ENCODE data around the gene FOXO3B.
"Not testable (repeated sequence)": the region's sequence is repeated elsewhere in the genome, so short reads cannot be mapped to it uniquely, and the experiment has no call there.

The FOXO3B gene

DNA sequence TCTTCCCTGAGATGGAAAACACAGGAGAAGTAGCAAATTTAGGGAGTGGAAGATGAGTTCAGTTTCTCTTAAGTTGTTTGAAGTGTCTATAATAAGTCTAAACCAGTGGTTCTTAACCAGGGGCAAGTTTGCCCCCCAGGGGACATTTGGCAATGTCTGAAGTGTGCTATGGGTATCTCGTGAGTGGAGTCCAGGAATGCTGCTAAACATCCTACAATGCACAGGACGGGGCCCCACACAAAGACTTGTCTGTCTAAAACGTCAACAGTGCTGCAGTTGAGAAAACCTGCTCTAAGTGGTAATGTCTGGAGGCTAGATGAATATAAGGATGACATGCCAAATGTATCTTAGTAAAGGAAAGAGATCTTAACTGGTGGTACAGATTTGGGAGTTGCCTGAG lies 23.8 kb upstream of the FOXO3B start:
- not testable (repeated sequence) for H3K18ac ChIP-seq (ENCODE audit: low read length); H2BK5ac ChIP-seq (ENCODE audit: low read length); H2BK15ac ChIP-seq (ENCODE audit: low read length); H2BK12ac ChIP-seq (ENCODE audit: low read length); H3K27me3 ChIP-seq (ENCODE audit: control insufficient read depth in 3 of 3, insufficient read depth in 3 of 3, low read depth in 1 of 3, low read length in 3 of 3); H3K14ac ChIP-seq (ENCODE audit: low read length); H3K23ac ChIP-seq (ENCODE audit: low read depth, low read length, poor library complexity); H4K8ac ChIP-seq (ENCODE audit: low read depth, low read length); H3K4me3 ChIP-seq (ENCODE audit: low read length in 2 of 2); H2AFZ ChIP-seq (ENCODE audit: low read length); H3K4me2 ChIP-seq (ENCODE audit: insufficient read depth, low read length, poor library complexity, severe bottlenecking); H3K9ac ChIP-seq (ENCODE audit: low read depth, low read length, poor library complexity); H3K79me1 ChIP-seq (ENCODE audit: low read depth, low read length); H3K36me3 ChIP-seq (replicated peaks in 1 of 2; ENCODE audit: control insufficient read depth in 2 of 2, insufficient read depth in 2 of 2, low read length in 2 of 2); H2AK5ac ChIP-seq (ENCODE audit: low read depth, low read length); H4K91ac ChIP-seq (ENCODE audit: low read depth, low read length, poor library complexity); H3K4ac ChIP-seq (ENCODE audit: low read length); H2BK120ac ChIP-seq (ENCODE audit: low read depth, low read length); H3K4me1 ChIP-seq (ENCODE audit: control insufficient read depth in 2 of 2, insufficient read depth in 1 of 2, low read depth in 1 of 2, low read length in 2 of 2); H3K9me3 ChIP-seq (replicated peaks in 1 of 2; ENCODE audit: control insufficient read depth in 2 of 2, insufficient read depth in 1 of 2, low read depth in 1 of 2, low read length in 2 of 2); H3K27ac ChIP-seq (replicated peaks; ENCODE audit: low read length); DNase-seq (ENCODE audit: low spot score)
- no CpG with 5 or more reads among the region's 3 CpGs for WGBS, 2 donors (ENCODE audit: extremely low coverage in 2 of 2, insufficient read length in 2 of 2, insufficient replicate concordance in 1 of 2)

GRCh38 chr17:18698473-18699103 lies 16.5 kb upstream of the FOXO3B start:
- H2BK15ac ChIP-seq (ENCODE audit: low read length); H3K18ac ChIP-seq (ENCODE audit: low read length); H3K27me3 ChIP-seq (ENCODE audit: control insufficient read depth in 3 of 3, insufficient read depth in 3 of 3, low read depth in 1 of 3, low read length in 3 of 3); H3K4me1 ChIP-seq (ENCODE audit: control insufficient read depth in 2 of 2, insufficient read depth in 1 of 2, low read depth in 1 of 2, low read length in 2 of 2); H3K79me1 ChIP-seq (ENCODE audit: low read depth, low read length); H3K23ac ChIP-seq (ENCODE audit: low read depth, low read length, poor library complexity); DNase-seq (ENCODE audit: low spot score); H2AK5ac ChIP-seq (ENCODE audit: low read depth, low read length); H2BK120ac ChIP-seq (ENCODE audit: low read depth, low read length); H3K9ac ChIP-seq (ENCODE audit: low read depth, low read length, poor library complexity); H3K14ac ChIP-seq (ENCODE audit: low read length); H3K4ac ChIP-seq (ENCODE audit: low read length); H2BK12ac ChIP-seq (ENCODE audit: low read length); H3K9me3 ChIP-seq (replicated peaks in 1 of 2; ENCODE audit: control insufficient read depth in 2 of 2, insufficient read depth in 1 of 2, low read depth in 1 of 2, low read length in 2 of 2); H4K91ac ChIP-seq (ENCODE audit: low read depth, low read length, poor library complexity); H2BK5ac ChIP-seq (ENCODE audit: low read length); H3K36me3 ChIP-seq (replicated peaks in 1 of 2; ENCODE audit: control insufficient read depth in 2 of 2, insufficient read depth in 2 of 2, low read length in 2 of 2); H4K8ac ChIP-seq (ENCODE audit: low read depth, low read length); H3K27ac ChIP-seq (replicated peaks; ENCODE audit: low read length): not testable (repeated sequence)
- peak overlapping the region; percentile 58 to 77 for H3K4me3 ChIP-seq (ENCODE audit: low read length in 2 of 2)
- WGBS, 2 donors (ENCODE audit: extremely low coverage in 2 of 2, insufficient read length in 2 of 2, insufficient replicate concordance in 1 of 2) = no CpG with 5 or more reads among the region's 8 CpGs
- H2AFZ ChIP-seq (ENCODE audit: low read length) = peak overlapping the region; percentile 96
- H3K4me2 ChIP-seq (ENCODE audit: insufficient read depth, low read length, poor library complexity, severe bottlenecking) = peak overlapping the region; percentile 65

GRCh38 chr17:18695143-18695542 lies 13.0 kb upstream of the FOXO3B start:
- H3K4me2 ChIP-seq (ENCODE audit: insufficient read depth, low read length, poor library complexity, severe bottlenecking); DNase-seq (ENCODE audit: low spot score); H4K8ac ChIP-seq (ENCODE audit: low read depth, low read length); H3K4me3 ChIP-seq (ENCODE audit: low read length in 2 of 2); H2BK5ac ChIP-seq (ENCODE audit: low read length); H2AK5ac ChIP-seq (ENCODE audit: low read depth, low read length); H3K27me3 ChIP-seq (ENCODE audit: control insufficient read depth in 3 of 3, insufficient read depth in 3 of 3, low read depth in 1 of 3, low read length in 3 of 3); H3K23ac ChIP-seq (ENCODE audit: low read depth, low read length, poor library complexity); H3K79me1 ChIP-seq (ENCODE audit: low read depth, low read length); H2BK12ac ChIP-seq (ENCODE audit: low read length); H3K4ac ChIP-seq (ENCODE audit: low read length); H4K91ac ChIP-seq (ENCODE audit: low read depth, low read length, poor library complexity); H2BK15ac ChIP-seq (ENCODE audit: low read length); H3K4me1 ChIP-seq (ENCODE audit: control insufficient read depth in 2 of 2, insufficient read depth in 1 of 2, low read depth in 1 of 2, low read length in 2 of 2); H3K18ac ChIP-seq (ENCODE audit: low read length); H3K9ac ChIP-seq (ENCODE audit: low read depth, low read length, poor library complexity); H3K27ac ChIP-seq (replicated peaks; ENCODE audit: low read length); H3K14ac ChIP-seq (ENCODE audit: low read length); H2BK120ac ChIP-seq (ENCODE audit: low read depth, low read length); H3K36me3 ChIP-seq (replicated peaks in 1 of 2; ENCODE audit: control insufficient read depth in 2 of 2, insufficient read depth in 2 of 2, low read length in 2 of 2); H3K9me3 ChIP-seq (replicated peaks in 1 of 2; ENCODE audit: control insufficient read depth in 2 of 2, insufficient read depth in 1 of 2, low read depth in 1 of 2, low read length in 2 of 2): not testable (repeated sequence)
- peak overlapping the region; percentile 22 for H2AFZ ChIP-seq (ENCODE audit: low read length)
- WGBS, 2 donors (ENCODE audit: extremely low coverage in 2 of 2, insufficient read length in 2 of 2, insufficient replicate concordance in 1 of 2) = no CpG with 5 or more reads among the region's 2 CpGs

- WGBS, 2 donors (ENCODE audit: extremely low coverage in 2 of 2, insufficient read length in 2 of 2, insufficient replicate concordance in 1 of 2) = no CpG with 5 or more reads among the region's 3 CpGs
- H3K4me3 ChIP-seq (ENCODE audit: low read length in 2 of 2) = peak overlapping the region in 1 of 2 donors; percentile 53
- not testable (repeated sequence) for H3K18ac ChIP-seq (ENCODE audit: low read length); H2BK12ac ChIP-seq (ENCODE audit: low read length); H3K4me1 ChIP-seq (ENCODE audit: control insufficient read depth in 2 of 2, insufficient read depth in 1 of 2, low read depth in 1 of 2, low read length in 2 of 2); H3K9me3 ChIP-seq (replicated peaks in 1 of 2; ENCODE audit: control insufficient read depth in 2 of 2, insufficient read depth in 1 of 2, low read depth in 1 of 2, low read length in 2 of 2); H3K9ac ChIP-seq (ENCODE audit: low read depth, low read length, poor library complexity); H2AK5ac ChIP-seq (ENCODE audit: low read depth, low read length); H3K79me1 ChIP-seq (ENCODE audit: low read depth, low read length); H2BK120ac ChIP-seq (ENCODE audit: low read depth, low read length); H3K27me3 ChIP-seq (ENCODE audit: control insufficient read depth in 3 of 3, insufficient read depth in 3 of 3, low read depth in 1 of 3, low read length in 3 of 3); H3K23ac ChIP-seq (ENCODE audit: low read depth, low read length, poor library complexity); H4K8ac ChIP-seq (ENCODE audit: low read depth, low read length); H3K4me2 ChIP-seq (ENCODE audit: insufficient read depth, low read length, poor library complexity, severe bottlenecking); H4K91ac ChIP-seq (ENCODE audit: low read depth, low read length, poor library complexity); H3K14ac ChIP-seq (ENCODE audit: low read length); H2BK15ac ChIP-seq (ENCODE audit: low read length); H3K27ac ChIP-seq (replicated peaks; ENCODE audit: low read length); H3K4ac ChIP-seq (ENCODE audit: low read length); DNase-seq (ENCODE audit: low spot score); H2BK5ac ChIP-seq (ENCODE audit: low read length)
- H2AFZ ChIP-seq (ENCODE audit: low read length) = peak overlapping the region; percentile 69
- H3K36me3 ChIP-seq (replicated peaks in 1 of 2; ENCODE audit: control insufficient read depth in 2 of 2, insufficient read depth in 2 of 2, low read length in 2 of 2) = peaks cover 0 to 24% of the 10 kb centered on the region in 2 donors
These were observed 554 bp upstream of the FOXO3B start for GRCh38 chr17:18682668-18683067.

Data from neuronal stem cell (in vitro differentiated cells).